Fibroblast of upper back skin (primary cell): ENCODE data around the gene ARF1.
"Not testable (repeated sequence)": the region's sequence is repeated elsewhere in the genome, so short reads cannot be mapped to it uniquely, and the experiment has no call there.

ENCODE experiments used
- DNase-seq: peaks from one replicate; pipeline ENCODE4 v3.0.0-alpha.2; 2013

Gene ARF1

DNA sequence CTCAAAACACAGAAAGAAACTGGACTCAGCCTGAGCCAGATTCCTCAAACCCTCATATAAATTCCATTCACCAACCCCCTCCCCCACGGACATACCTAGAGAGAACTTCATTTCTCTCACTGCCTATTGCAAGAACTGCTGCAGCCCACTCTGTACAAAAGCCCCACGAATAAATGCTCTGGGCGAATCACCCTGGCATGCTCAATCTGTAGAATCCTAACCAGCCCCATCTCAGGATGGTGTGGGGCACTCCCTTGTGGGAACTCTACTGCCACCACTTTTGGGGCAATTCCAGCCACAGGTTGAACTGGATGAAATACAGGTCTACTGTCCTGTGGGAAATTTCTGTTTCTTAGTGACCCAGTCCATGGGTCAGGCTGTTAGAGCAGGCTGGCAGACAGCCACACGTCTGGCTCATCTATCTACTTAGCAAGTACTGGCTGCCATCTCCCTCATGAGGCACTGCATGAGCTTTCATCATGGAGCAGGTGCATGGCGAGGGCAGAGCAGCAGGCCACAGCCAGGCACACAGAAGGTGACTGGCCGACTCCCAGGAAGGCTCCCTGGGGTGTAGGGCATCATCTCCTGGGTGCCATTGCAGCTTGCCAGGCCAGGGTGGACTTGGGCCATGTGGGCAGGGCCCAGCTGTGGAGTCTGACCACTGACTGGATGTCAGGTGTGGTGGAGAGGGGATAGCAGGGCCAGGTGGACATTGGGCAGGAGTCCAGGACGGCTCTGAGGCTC lies 22.2 kb downstream of the ARF1 start:
- DNase-seq: peak; percentile 28

DNA sequence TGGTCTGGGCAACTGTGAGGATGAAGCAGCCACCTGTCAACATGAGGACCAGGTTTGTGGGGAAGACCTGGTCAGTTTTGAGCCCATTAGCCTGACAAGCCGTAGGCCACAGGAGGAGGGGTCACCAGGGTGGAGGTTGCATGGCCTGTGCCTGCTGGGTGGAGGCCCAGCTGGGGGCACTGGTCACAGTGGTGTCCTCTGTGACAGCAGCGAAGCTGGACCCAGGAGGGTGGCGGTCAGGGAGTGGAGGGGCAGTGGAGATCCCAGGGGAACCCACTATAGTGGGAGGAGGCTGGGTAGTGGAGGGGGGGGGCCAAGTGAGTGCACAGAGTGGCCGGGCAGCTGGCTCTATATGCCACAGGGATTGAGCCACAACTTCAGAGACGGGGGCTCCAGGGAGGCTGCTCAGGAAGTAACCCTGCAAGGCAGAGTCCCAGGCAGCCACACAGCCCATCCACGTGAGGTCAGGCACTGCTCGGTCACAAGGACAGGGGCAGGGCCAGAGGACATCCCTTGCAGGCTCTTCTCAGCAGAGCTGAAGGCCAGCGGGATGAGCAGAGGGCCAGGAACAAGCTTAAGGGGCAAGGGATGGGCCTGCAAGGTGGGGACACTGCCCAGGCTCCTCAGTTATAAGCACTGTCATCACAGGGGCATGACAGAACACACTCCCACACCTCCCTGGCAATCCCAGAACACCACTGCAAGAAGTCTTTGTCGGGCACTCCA lies 22.9 kb downstream of the ARF1 start:
- no peak for DNase-seq

- DNase-seq: no peak
Observed at GRCh38 chr1:228105996-228106799, 23.7 kb downstream of the ARF1 start.

DNA sequence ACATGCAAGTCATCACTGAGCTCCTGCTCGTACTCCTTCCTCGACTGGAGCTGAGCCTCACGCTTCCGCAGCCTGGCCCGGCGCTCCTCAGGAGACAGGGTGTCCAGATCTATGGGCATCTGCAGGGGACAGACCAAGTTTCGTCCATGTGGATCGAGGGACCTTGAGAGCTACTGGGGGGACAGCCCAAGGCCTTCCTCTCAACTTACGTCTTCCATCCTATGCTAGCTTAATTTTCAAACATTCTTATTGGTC lies 24.2 kb downstream of the ARF1 start:
- DNase-seq: no peak

GRCh38 chr1:228107636-228108035 lies 25.1 kb downstream of the ARF1 start:
- DNase-seq: no peak

GRCh38 chr1:228108055-228108690 lies 25.7 kb downstream of the ARF1 start:
- no peak for DNase-seq

DNA sequence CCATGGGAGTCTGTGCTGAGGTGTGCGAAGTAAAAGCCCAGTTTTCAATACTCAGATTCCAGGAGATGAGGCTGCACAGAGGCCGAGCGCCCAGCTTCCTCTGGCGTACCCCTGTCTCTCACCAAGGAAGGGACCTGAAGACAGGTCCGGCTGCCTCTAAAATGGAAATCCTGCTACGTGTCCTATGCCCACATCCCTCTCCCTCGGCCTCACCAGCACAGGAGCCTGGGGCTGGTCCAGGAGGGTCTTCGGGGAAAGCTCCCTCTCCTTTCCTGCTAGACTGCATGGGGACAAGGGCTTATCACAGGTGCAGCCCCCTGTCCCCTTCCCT lies 26.2 kb downstream of the ARF1 start:
- DNase-seq: no peak

- peak; percentile 95 for DNase-seq
Observed at GRCh38 chr1:228109073-228109961, 26.8 kb downstream of the ARF1 start, which contains the start of gene MRPL55. MRPL55 (minus strand) TSS chr1:228109299; CDS start chr1:228108260, 1,039 bp downstream.

DNA sequence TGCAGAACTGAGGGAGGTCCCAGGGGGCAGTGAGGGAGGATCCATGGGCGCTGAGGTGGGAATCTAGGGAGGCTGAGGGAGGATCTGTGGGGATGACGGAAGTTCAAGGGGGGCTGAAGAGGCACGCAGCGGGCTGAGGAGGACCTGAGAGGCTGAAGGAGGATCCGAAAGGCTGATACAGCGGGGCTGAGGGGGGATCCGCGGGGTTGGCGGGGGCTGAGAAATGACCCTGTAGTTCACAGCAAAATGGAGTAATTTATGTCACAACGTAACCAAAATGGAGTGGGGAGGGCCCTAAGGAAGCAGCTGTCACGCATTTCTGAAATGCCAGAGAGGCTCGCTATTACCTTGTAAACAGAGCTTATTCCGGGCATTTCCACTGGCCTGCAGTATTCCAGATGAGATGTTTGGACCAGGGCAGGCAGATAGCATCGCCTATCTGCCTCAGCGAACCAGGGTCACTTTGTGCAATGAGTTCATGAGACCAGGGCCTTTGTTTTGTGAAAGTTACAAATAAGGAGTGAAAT lies 27.5 kb downstream of the ARF1 start:
- no peak for DNase-seq

DNA sequence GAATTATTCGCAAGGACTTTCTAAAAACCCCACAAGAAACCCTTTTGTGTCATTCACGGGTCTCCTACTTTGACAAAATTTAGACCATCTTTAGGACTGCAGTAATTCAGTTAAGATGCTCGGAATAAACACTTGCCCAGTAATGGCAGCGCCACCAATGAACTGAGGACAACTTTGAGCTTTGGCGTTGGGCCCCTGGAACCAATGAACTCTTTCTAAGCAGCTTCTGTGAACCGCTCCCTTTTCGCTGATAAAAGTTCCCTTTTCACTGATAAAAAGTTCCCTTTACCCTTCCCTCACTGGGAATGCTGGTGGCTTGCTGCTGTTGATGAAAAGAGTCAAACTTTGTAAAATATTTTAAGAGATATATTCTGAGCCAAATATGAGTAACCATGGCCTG lies 28.0 kb downstream of the ARF1 start:
- no peak for DNase-seq

DNA sequence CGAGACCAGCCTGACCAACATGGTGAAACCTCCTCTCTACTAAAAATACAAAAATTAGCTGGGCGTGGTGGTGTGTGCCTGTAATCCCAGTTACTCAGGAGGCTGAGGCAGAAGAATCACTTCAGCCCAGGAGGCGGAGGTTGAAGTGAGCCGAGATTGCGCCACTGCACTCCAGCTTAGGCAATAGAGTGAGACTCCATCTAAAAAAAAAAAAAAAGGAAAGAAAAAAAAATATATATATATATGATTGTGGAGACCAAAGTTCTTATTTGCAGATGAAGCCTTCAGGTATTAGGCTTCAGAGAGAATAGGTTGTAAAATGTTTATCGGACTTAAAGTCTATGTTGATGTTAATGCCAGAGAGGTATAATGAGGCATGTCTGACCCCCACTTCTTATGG lies 28.8 kb downstream of the ARF1 start:
- DNase-seq: not testable (repeated sequence)

GRCh38 chr1:228112167-228112566 lies 29.7 kb downstream of the ARF1 start:
- DNase-seq: no peak

GRCh38 chr1:228112617-228113016 lies 30.1 kb downstream of the ARF1 start:
- DNase-seq: no peak

DNA sequence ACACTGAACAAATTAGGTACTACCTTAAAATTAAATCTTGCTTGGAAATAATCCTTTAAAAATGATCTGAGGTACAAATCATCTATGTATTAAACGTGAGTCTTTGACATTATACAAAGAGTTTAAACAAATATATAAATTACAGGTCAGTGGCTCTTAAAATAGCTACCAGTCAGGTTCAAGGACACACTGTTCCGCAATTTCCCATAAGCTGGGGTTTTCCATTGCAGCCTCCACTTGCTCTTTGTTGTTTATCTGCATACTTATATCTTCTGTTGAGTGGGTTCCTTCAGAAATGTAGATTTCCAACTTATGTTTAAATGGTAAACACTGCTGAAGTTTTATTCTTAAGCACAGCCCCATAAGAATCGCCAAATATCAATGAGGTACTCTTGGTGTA lies 32.3 kb downstream of the ARF1 start:
- no peak for DNase-seq

GRCh38 chr1:228117335-228117734 lies 34.8 kb downstream of the ARF1 start:
- DNase-seq: no peak

DNA sequence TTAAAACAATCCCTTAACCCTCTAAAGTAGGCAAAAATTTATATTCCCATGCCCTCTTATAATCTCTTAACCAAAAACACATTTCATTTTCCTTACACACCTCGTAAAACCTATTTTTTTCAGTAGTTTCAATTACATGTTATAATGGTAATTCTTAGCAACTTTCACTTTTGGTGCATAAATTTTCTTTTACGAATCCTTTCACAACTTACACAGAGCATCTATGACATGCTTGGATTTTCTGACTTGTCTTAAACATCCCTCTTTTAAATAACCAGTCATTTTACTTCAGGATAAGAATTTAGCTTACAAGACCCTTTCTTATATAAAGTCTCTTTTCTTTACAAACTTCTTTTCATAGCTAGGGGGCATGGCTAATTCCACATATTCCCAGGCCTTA lies 35.5 kb downstream of the ARF1 start:
- DNase-seq: no peak

DNA sequence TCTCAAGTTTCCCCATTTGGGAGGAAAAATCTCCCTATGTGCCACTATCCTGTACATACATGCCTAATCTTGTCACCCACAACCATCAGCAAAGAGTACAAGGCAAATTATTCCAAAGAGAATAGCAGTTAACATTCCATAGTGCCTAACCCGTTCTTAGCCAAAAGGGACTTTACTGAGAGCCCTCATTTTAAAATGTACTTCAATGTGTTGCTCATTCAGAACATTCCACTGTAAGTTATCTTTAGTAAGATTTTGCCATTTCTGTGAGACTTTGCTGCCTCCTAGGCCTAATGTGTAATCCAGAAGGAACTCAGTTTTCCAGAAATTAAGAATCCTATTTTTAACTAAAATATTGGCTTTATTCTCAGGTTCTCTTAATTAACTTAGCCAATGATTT lies 37.8 kb downstream of the ARF1 start:
- no peak for DNase-seq

GRCh38 chr1:228120857-228121489 lies 38.5 kb downstream of the ARF1 start:
- DNase-seq: no peak

DNA sequence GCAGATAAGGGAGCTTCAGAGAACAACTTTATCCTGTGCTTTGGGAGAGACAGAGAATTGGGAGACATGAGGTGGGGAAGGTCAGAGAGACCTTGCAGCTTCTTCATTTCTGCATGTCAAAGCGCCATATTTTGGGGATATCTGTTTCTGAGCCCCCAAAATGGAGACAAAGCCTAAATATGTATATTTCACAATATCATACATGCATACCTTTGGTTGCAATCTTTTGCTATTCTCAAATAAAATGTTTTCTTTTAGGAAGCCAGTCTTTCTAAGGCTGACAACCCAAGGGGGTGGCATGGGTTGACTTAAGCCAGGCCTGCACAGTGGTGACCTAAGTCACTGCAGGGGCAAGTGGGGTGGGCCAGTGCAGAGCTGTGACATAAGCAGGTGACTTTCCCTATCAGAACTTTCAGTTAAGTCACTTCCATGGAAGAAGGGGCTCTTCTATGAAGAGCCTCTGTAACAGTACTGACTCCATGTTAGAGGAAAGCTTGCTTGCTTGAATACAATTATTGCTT lies 40.5 kb downstream of the ARF1 start:
- no peak for DNase-seq

DNA sequence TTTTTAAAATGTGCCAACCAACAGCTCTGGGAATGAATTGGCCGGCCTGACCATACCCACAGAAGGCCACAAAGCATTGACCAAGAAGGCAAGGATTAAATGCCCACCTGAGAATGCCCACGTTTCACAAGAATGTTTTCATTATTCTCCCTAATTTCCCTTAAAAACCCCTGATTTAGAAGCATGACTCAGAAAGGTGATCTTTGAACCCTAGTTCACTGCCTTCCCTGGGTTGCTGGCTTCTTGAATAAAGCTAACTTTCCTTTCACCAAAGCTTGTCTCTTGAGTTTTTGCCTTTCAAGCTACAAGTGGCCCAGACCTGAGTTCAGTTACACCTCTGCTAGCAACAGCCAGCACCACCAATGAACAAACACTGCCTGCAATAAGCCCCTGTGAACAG lies 41.0 kb downstream of the ARF1 start:
- no peak for DNase-seq

DNA sequence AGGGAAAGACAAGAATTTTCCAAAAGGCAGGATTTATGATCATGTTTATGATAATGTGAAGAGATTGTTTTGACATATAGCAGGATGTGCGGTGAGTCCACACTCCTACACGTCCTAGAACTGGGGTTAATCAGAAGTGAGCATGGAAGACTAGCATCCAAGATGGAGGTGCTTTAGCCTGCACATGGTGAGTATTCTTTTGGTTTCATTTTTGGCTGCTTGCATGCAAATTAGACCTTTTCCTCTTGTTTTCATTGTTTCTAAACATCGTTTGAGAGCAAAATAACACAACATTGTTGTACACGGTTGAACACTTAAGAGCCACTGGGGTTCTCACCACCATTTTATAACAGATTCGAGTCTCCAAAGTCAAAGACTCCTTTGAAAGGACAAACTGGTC lies 42.7 kb downstream of the ARF1 start:
- DNase-seq: no peak

DNA sequence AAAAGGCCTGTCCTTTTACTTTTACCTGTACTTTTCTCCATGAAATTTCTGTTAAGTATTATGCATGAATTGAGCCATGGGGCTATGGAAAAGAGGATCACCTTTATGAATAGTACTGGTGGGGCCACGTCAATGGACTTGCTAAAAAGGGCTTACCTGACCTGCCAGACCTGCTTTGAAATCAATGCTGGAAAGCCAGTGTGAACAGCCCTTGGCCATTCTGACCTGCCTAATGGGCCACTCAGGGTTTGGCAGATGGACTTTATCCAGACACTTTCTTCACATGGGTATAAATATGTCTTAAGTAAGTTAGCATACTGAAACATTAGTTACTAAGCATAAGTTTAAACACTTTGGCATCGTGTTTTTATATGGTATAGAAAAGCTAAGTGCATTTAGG lies 49.3 kb downstream of the ARF1 start:
- DNase-seq: no peak
